Measurements from ENCODE around the gene RNGTT.

Gene RNGTT

GRCh38 chr6:88698661-88699060 lies 264.8 kb downstream of the RNGTT start:
- no peaks in the 10 kb centered on the region for H3K36me3 ChIP-seq (ENCODE audit: insufficient read depth, low read length)
- H3K27me3 ChIP-seq (ENCODE audit: control insufficient read depth in 1 of 2, insufficient read depth in 2 of 2, low read length in 2 of 2): no peaks in the 10 kb centered on the region
- no peak overlapping the region for H3K27ac ChIP-seq (ENCODE audit: low read depth, low read length)
- H3K9me3 ChIP-seq (ENCODE audit: low read length): no peaks in the 10 kb centered on the region
- no peak overlapping the region for H3K9ac ChIP-seq (ENCODE audit: low read length)
- H3K4me3 ChIP-seq (ENCODE audit: low read depth in 1 of 2, low read length in 2 of 2): no peak overlapping the region
- no peaks in the 10 kb centered on the region for H3K4me1 ChIP-seq (ENCODE audit: insufficient read depth, low read length)

GRCh38 chr6:88695937-88696336 lies 267.5 kb downstream of the RNGTT start:
- H3K9ac ChIP-seq (ENCODE audit: low read length): no peak overlapping the region
- H3K9me3 ChIP-seq (ENCODE audit: low read length): no peaks in the 10 kb centered on the region
- no peaks in the 10 kb centered on the region for H3K27me3 ChIP-seq (ENCODE audit: control insufficient read depth in 1 of 2, insufficient read depth in 2 of 2, low read length in 2 of 2)
- no peak overlapping the region for H3K4me3 ChIP-seq (ENCODE audit: low read depth in 1 of 2, low read length in 2 of 2)
- no peaks in the 10 kb centered on the region for H3K4me1 ChIP-seq (ENCODE audit: insufficient read depth, low read length)
- no peaks in the 10 kb centered on the region for H3K36me3 ChIP-seq (ENCODE audit: insufficient read depth, low read length)
- no peak overlapping the region for H3K27ac ChIP-seq (ENCODE audit: low read depth, low read length)

GRCh38 chr6:88683734-88684133 lies 279.7 kb downstream of the RNGTT start:
- Histone ChIP-seq H3K4me1 (ENCODE audit: insufficient read depth, low read length) (no peaks in the 10 kb centered on the region), H3K9me3 (ENCODE audit: low read length) (no peaks in the 10 kb centered on the region), H3K36me3 (ENCODE audit: insufficient read depth, low read length) (no peaks in the 10 kb centered on the region), H3K4me3 (ENCODE audit: low read depth in 1 of 2, low read length in 2 of 2) (no peak overlapping the region), H3K27ac (ENCODE audit: low read depth, low read length) (no peak overlapping the region), H3K27me3 (ENCODE audit: control insufficient read depth in 1 of 2, insufficient read depth in 2 of 2, low read length in 2 of 2) (no peaks in the 10 kb centered on the region), H3K9ac (ENCODE audit: low read length) (no peak overlapping the region)

GRCh38 chr6:88680654-88681053 lies 282.8 kb downstream of the RNGTT start:
- Histone ChIP-seq H3K4me1 (ENCODE audit: insufficient read depth, low read length) (no peaks in the 10 kb centered on the region), H3K36me3 (ENCODE audit: insufficient read depth, low read length) (no peaks in the 10 kb centered on the region), H3K9me3 (ENCODE audit: low read length) (no peaks in the 10 kb centered on the region), H3K4me3 (ENCODE audit: low read depth in 1 of 2, low read length in 2 of 2) (no peak overlapping the region), H3K27ac (ENCODE audit: low read depth, low read length) (no peak overlapping the region), H3K9ac (ENCODE audit: low read length) (no peak overlapping the region), H3K27me3 (ENCODE audit: control insufficient read depth in 1 of 2, insufficient read depth in 2 of 2, low read length in 2 of 2) (no peaks in the 10 kb centered on the region)

- H3K4me3 ChIP-seq (ENCODE audit: low read depth in 1 of 2, low read length in 2 of 2): no peak overlapping the region
- no peak overlapping the region for H3K27ac ChIP-seq (ENCODE audit: low read depth, low read length)
- H3K4me1 ChIP-seq (ENCODE audit: insufficient read depth, low read length): no peaks in the 10 kb centered on the region
- H3K36me3 ChIP-seq (ENCODE audit: insufficient read depth, low read length): no peaks in the 10 kb centered on the region
- H3K9me3 ChIP-seq (ENCODE audit: low read length): no peaks in the 10 kb centered on the region
- no peaks in the 10 kb centered on the region for H3K27me3 ChIP-seq (ENCODE audit: control insufficient read depth in 1 of 2, insufficient read depth in 2 of 2, low read length in 2 of 2)
- no peak overlapping the region for H3K9ac ChIP-seq (ENCODE audit: low read length)
Observed at GRCh38 chr6:88679841-88680240, 283.6 kb downstream of the RNGTT start.

- Histone ChIP-seq H3K9me3 (ENCODE audit: low read length) (no peaks in the 10 kb centered on the region), H3K36me3 (ENCODE audit: insufficient read depth, low read length) (no peaks in the 10 kb centered on the region), H3K4me1 (ENCODE audit: insufficient read depth, low read length) (no peaks in the 10 kb centered on the region), H3K4me3 (ENCODE audit: low read depth in 1 of 2, low read length in 2 of 2) (no peak overlapping the region), H3K27ac (ENCODE audit: low read depth, low read length) (no peak overlapping the region), H3K27me3 (ENCODE audit: control insufficient read depth in 1 of 2, insufficient read depth in 2 of 2, low read length in 2 of 2) (no peaks in the 10 kb centered on the region), H3K9ac (ENCODE audit: low read length) (no peak overlapping the region)
Observed at GRCh38 chr6:88677356-88677755, 286.1 kb downstream of the RNGTT start.

- H3K27me3 ChIP-seq (ENCODE audit: control insufficient read depth in 1 of 2, insufficient read depth in 2 of 2, low read length in 2 of 2): no peaks in the 10 kb centered on the region
- H3K9me3 ChIP-seq (ENCODE audit: low read length): peaks cover 8% of the 10 kb centered on the region
- H3K4me1 ChIP-seq (ENCODE audit: insufficient read depth, low read length): no peaks in the 10 kb centered on the region
- no peak overlapping the region for H3K9ac ChIP-seq (ENCODE audit: low read length)
- H3K36me3 ChIP-seq (ENCODE audit: insufficient read depth, low read length): no peaks in the 10 kb centered on the region
- H3K4me3 ChIP-seq (ENCODE audit: low read depth in 1 of 2, low read length in 2 of 2): no peak overlapping the region
- H3K27ac ChIP-seq (ENCODE audit: low read depth, low read length): no peak overlapping the region
Observed at GRCh38 chr6:88671624-88672023, 291.8 kb downstream of the RNGTT start.

- H3K27me3 ChIP-seq (ENCODE audit: control insufficient read depth in 1 of 2, insufficient read depth in 2 of 2, low read length in 2 of 2): no peaks in the 10 kb centered on the region
- no peak overlapping the region for H3K9ac ChIP-seq (ENCODE audit: low read length)
- peaks cover 8% of the 10 kb centered on the region for H3K9me3 ChIP-seq (ENCODE audit: low read length)
- H3K27ac ChIP-seq (ENCODE audit: low read depth, low read length): no peak overlapping the region
- no peaks in the 10 kb centered on the region for H3K4me1 ChIP-seq (ENCODE audit: insufficient read depth, low read length)
- H3K36me3 ChIP-seq (ENCODE audit: insufficient read depth, low read length): no peaks in the 10 kb centered on the region
- H3K4me3 ChIP-seq (ENCODE audit: low read depth in 1 of 2, low read length in 2 of 2): no peak overlapping the region
Observed at GRCh38 chr6:88670369-88670768, 293.0 kb downstream of the RNGTT start.

GRCh38 chr6:88669475-88669874 lies 293.9 kb downstream of the RNGTT start:
- Histone ChIP-seq H3K9me3 (ENCODE audit: low read length) (peaks cover 8% of the 10 kb centered on the region), H3K27ac (ENCODE audit: low read depth, low read length) (no peak overlapping the region), H3K4me3 (ENCODE audit: low read depth in 1 of 2, low read length in 2 of 2) (peak overlapping the region in 1 of 2 donors; percentile 34), H3K4me1 (ENCODE audit: insufficient read depth, low read length) (no peaks in the 10 kb centered on the region), H3K27me3 (ENCODE audit: control insufficient read depth in 1 of 2, insufficient read depth in 2 of 2, low read length in 2 of 2) (no peaks in the 10 kb centered on the region), H3K9ac (ENCODE audit: low read length) (no peak overlapping the region), H3K36me3 (ENCODE audit: insufficient read depth, low read length) (no peaks in the 10 kb centered on the region)

GRCh38 chr6:88666901-88667300 lies 296.5 kb downstream of the RNGTT start:
- H3K4me3 ChIP-seq (ENCODE audit: low read depth in 1 of 2, low read length in 2 of 2): no peak overlapping the region
- no peak overlapping the region for H3K27ac ChIP-seq (ENCODE audit: low read depth, low read length)
- no peaks in the 10 kb centered on the region for H3K36me3 ChIP-seq (ENCODE audit: insufficient read depth, low read length)
- no peaks in the 10 kb centered on the region for H3K4me1 ChIP-seq (ENCODE audit: insufficient read depth, low read length)
- H3K27me3 ChIP-seq (ENCODE audit: control insufficient read depth in 1 of 2, insufficient read depth in 2 of 2, low read length in 2 of 2): no peaks in the 10 kb centered on the region
- H3K9ac ChIP-seq (ENCODE audit: low read length): no peak overlapping the region
- peaks cover 8% of the 10 kb centered on the region for H3K9me3 ChIP-seq (ENCODE audit: low read length)

GRCh38 chr6:88665131-88665530 lies 298.3 kb downstream of the RNGTT start:
- no peak overlapping the region for H3K4me3 ChIP-seq (ENCODE audit: low read depth in 1 of 2, low read length in 2 of 2)
- peaks cover 1% of the 10 kb centered on the region for H3K9me3 ChIP-seq (ENCODE audit: low read length)
- H3K27ac ChIP-seq (ENCODE audit: low read depth, low read length): no peak overlapping the region
- no peak overlapping the region for H3K9ac ChIP-seq (ENCODE audit: low read length)
- no peaks in the 10 kb centered on the region for H3K36me3 ChIP-seq (ENCODE audit: insufficient read depth, low read length)
- no peaks in the 10 kb centered on the region for H3K4me1 ChIP-seq (ENCODE audit: insufficient read depth, low read length)
- no peaks in the 10 kb centered on the region for H3K27me3 ChIP-seq (ENCODE audit: control insufficient read depth in 1 of 2, insufficient read depth in 2 of 2, low read length in 2 of 2)

GRCh38 chr6:88663801-88664200 lies 299.6 kb downstream of the RNGTT start:
- no peak overlapping the region for H3K9ac ChIP-seq (ENCODE audit: low read length)
- no peak overlapping the region for H3K27ac ChIP-seq (ENCODE audit: low read depth, low read length)
- H3K36me3 ChIP-seq (ENCODE audit: insufficient read depth, low read length): no peaks in the 10 kb centered on the region
- H3K4me3 ChIP-seq (ENCODE audit: low read depth in 1 of 2, low read length in 2 of 2): no peak overlapping the region
- H3K9me3 ChIP-seq (ENCODE audit: low read length): no peaks in the 10 kb centered on the region
- H3K4me1 ChIP-seq (ENCODE audit: insufficient read depth, low read length): no peaks in the 10 kb centered on the region
- no peaks in the 10 kb centered on the region for H3K27me3 ChIP-seq (ENCODE audit: control insufficient read depth in 1 of 2, insufficient read depth in 2 of 2, low read length in 2 of 2)
